NCI-H1930 (cell line): Measurements from ENCODE around the gene SRP19.
"Not testable (repeated sequence)": the region's sequence is repeated elsewhere in the genome, so short reads cannot be mapped to it uniquely, and the experiment has no call there.

Experiments used
- DNase-seq, 2 experiments: peaks; one replicate each; lab custom pipeline; 2025; lab: John Stamatoyannopoulos, UW

SRP19 gene

GRCh38 chr5:112870966-112871365 lies 9.9 kb downstream of the SRP19 start:
- no peak for DNase-seq

GRCh38 chr5:112876362-112876761 lies 15.3 kb downstream of the SRP19 start:
- DNase-seq, result no peak

GRCh38 chr5:112878101-112878500 lies 17.0 kb downstream of the SRP19 start:
- no peak for DNase-seq

- DNase-seq, result no peak
Observed at GRCh38 chr5:112878760-112879159, 17.7 kb downstream of the SRP19 start.

GRCh38 chr5:112880219-112880964 lies 19.3 kb downstream of the SRP19 start:
- no peak for DNase-seq

GRCh38 chr5:112883192-112883591 lies 22.1 kb downstream of the SRP19 start:
- no peak for DNase-seq

- no peak for DNase-seq
Observed at GRCh38 chr5:112885001-112885400, 23.9 kb downstream of the SRP19 start.

GRCh38 chr5:112886975-112887374 lies 25.9 kb downstream of the SRP19 start:
- DNase-seq, result no peak

- not testable (repeated sequence) for DNase-seq
Observed at GRCh38 chr5:112892066-112892465, 31.0 kb downstream of the SRP19 start.

- no peak for DNase-seq
Observed at GRCh38 chr5:112892776-112893175, 31.7 kb downstream of the SRP19 start.

GRCh38 chr5:112895682-112896081 lies 34.6 kb downstream of the SRP19 start:
- no peak for DNase-seq

GRCh38 chr5:112902561-112902960 lies 41.5 kb downstream of the SRP19 start:
- no peak for DNase-seq

GRCh38 chr5:112904996-112905395 lies 43.9 kb downstream of the SRP19 start:
- DNase-seq, result not testable (repeated sequence)

GRCh38 chr5:112906637-112907036 lies 45.5 kb downstream of the SRP19 start:
- DNase-seq, result no peak

- no peak for DNase-seq
Observed at GRCh38 chr5:112907166-112907631, 46.1 kb downstream of the SRP19 start.

GRCh38 chr5:112908854-112909253 lies 47.8 kb downstream of the SRP19 start:
- DNase-seq, result no peak

GRCh38 chr5:112910529-112910928 lies 49.4 kb downstream of the SRP19 start:
- DNase-seq, result no peak

- DNase-seq, result no peak
Observed at GRCh38 chr5:112914584-112914983, 53.5 kb downstream of the SRP19 start.

GRCh38 chr5:112915831-112916230 lies 54.7 kb downstream of the SRP19 start:
- DNase-seq, result no peak

GRCh38 chr5:112917453-112917995 lies 56.4 kb downstream of the SRP19 start:
- DNase-seq, result no peak

GRCh38 chr5:112918136-112918535 lies 57.0 kb downstream of the SRP19 start:
- no peak for DNase-seq

- no peak for DNase-seq
Observed at GRCh38 chr5:112918679-112919078, 57.6 kb downstream of the SRP19 start.
